ENCODE data around the gene LHB. TPM values are rescaled to one million over a fixed set of nuclear protein-coding genes. Genes with fewer than 3 reads are reported as not detected.
"Not testable (repeated sequence)": the region's sequence is repeated elsewhere in the genome, so short reads cannot be mapped to it uniquely, and the experiment has no call there.

LHB gene
- total and polyA plus RNA-seq, 8 donors, result 0.98 to 54.4 (median 5.0) TPM

DNA sequence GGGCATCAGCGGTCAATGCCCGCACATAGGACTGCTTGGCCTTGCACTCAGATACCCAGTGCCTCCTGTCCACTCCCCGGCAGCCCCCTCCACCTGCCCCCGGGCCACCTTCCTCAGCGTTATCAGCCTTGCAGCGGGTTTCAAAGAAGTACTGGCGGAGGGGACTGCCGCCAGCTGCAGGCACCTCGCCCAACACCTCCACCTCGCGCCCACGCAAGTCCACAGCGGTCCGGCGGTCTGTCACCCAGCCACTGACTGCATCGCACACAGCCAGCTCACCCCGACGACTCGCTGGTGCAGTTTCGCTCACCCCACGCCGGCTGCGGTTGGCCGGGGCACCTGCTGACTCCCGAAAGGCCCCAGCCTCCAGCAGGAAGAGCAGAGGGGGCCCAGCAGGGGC lies 44.6 kb upstream of the LHB start:
- H3K36me3 ChIP-seq, result no peaks in the 10 kb centered on the region
- TF ChIP-seq, protein P1, sequence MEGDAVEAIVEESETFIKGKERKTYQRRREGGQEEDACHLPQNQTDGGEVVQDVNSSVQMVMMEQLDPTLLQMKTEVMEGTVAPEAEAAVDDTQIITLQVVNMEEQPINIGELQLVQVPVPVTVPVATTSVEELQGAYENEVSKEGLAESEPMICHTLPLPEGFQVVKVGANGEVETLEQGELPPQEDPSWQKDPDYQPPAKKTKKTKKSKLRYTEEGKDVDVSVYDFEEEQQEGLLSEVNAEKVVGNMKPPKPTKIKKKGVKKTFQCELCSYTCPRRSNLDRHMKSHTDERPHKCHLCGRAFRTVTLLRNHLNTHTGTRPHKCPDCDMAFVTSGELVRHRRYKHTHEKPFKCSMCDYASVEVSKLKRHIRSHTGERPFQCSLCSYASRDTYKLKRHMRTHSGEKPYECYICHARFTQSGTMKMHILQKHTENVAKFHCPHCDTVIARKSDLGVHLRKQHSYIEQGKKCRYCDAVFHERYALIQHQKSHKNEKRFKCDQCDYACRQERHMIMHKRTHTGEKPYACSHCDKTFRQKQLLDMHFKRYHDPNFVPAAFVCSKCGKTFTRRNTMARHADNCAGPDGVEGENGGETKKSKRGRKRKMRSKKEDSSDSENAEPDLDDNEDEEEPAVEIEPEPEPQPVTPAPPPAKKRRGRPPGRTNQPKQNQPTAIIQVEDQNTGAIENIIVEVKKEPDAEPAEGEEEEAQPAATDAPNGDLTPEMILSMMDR (IDR thresholded peaks at IDR 0.05), result no peak
- no peak overlapping the region for H3K4me3 ChIP-seq
- no peak overlapping the region for H3K27ac ChIP-seq
- 59 to 77% methylated on average over 25 of the region's 25 CpGs for WGBS, 2 donors
- DNase-seq (peak in 1 of 6 donors; percentile 59), ATAC-seq (no peak), FAIRE-seq (no peak)
- H3K4me1 ChIP-seq, result peaks cover 0 to 5% (median 0%) of the 10 kb centered on the region in 3 donors
- H3K9me3 ChIP-seq, result no peaks in the 10 kb centered on the region
- no peaks in the 10 kb centered on the region for H3K27me3 ChIP-seq
- intact Hi-C loops (cut with DNase I), result no loop called here

DNA sequence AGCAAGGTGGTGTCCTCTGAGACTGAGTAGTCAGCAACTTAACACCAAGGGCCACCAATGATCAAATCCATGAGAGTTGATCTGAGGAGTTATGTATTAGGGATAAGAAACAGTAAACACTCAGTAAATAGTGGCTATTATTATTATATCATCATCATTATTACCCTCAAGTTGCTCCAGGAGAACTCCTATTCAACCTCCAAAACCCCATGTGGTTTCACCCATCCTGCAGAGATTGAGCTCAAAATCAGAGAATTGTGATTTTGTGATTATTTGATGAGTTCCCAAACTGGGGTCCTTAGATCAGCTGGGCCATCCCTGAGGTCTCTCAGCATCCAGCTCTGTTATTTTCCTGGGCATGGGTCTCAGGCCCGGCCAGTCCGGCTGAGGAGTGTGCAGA lies 44.1 kb upstream of the LHB start:
- FAIRE-seq (no peak), ATAC-seq (no peak), DNase-seq (no peak)
- no peaks in the 10 kb centered on the region for H3K27me3 ChIP-seq
- 92 to 94% methylated on average over 2 of the region's 2 CpGs for WGBS, 2 donors
- H3K9me3 ChIP-seq, result no peaks in the 10 kb centered on the region
- H3K36me3 ChIP-seq, result no peaks in the 10 kb centered on the region
- peaks cover 0 to 5% (median 0%) of the 10 kb centered on the region in 3 donors for H3K4me1 ChIP-seq
- intact Hi-C loops (cut with DNase I), result no loop called here
- no peak overlapping the region for H3K27ac ChIP-seq
- no peak overlapping the region for H3K4me3 ChIP-seq
- TF ChIP-seq, protein P1 (IDR thresholded peaks at IDR 0.05), result no peak

DNA sequence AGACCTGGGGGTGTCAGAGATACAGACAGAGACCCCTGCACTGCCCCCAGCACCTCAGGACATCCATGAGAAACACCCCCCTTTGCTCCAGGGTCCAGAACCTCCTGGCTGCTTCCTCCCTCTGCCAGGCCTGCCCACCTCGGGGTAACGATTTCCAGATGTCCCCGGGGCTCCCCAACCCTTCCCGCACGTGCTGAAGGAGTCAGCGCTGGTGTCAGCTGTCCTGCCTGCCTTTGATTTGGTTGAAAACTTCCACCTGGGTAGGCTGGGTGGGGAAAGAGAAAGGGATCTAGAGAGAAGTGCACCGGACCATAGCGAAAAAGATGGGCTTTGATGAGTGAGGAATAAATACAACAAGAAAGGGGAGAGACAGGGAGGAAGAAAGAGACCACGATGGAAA lies 42.2 kb upstream of the LHB start:
- ATAC-seq, result no peak
- Histone ChIP-seq H3K9me3 (no peaks in the 10 kb centered on the region), H3K4me1 (peaks cover 0 to 5% (median 0%) of the 10 kb centered on the region in 3 donors), H3K27me3 (no peaks in the 10 kb centered on the region), H3K4me3 (no peak overlapping the region), H3K27ac (no peak overlapping the region), H3K36me3 (no peaks in the 10 kb centered on the region)
- intact Hi-C loops (cut with DNase I), result no loop called here
- WGBS, 2 donors, result 72 to 79% methylated on average over 9 of the region's 9 CpGs
- DNase-seq, result no peak
- FAIRE-seq, result no peak
- TF ChIP-seq, protein P1 (IDR thresholded peaks at IDR 0.05), result no peak

DNA sequence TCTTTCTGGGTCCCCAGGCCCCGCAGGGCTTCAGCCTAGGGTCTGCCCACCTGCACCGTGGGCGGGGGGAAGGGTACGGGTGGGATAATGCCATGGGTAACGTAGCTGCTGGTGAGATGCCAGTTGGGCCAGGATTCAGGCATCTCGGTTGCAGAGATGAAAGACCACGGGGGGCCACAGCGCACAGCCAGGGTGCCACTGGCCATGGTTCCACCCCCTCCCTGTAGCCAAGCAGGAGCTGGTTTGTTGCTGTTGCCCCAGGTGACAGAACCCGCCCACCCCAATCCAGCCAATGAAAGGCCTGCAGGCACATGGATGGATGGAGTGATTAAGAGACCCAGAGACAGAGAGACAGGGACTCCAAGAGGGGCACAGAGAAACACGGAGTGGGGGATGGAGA lies 41.7 kb upstream of the LHB start:
- Histone ChIP-seq H3K27ac (no peak overlapping the region), H3K9me3 (no peaks in the 10 kb centered on the region), H3K27me3 (no peaks in the 10 kb centered on the region), H3K4me1 (peaks cover 0 to 5% (median 0%) of the 10 kb centered on the region in 3 donors), H3K4me3 (no peak overlapping the region), H3K36me3 (no peaks in the 10 kb centered on the region)
- no peak for FAIRE-seq
- no peak for ATAC-seq
- WGBS, 2 donors, result 42 to 43% methylated on average over 10 of the region's 10 CpGs
- TF ChIP-seq, protein P1 (IDR thresholded peaks at IDR 0.05), result no peak
- intact Hi-C loops (cut with DNase I), result no loop called here
- DNase-seq, result peak in 1 of 6 donors; percentile 47

DNA sequence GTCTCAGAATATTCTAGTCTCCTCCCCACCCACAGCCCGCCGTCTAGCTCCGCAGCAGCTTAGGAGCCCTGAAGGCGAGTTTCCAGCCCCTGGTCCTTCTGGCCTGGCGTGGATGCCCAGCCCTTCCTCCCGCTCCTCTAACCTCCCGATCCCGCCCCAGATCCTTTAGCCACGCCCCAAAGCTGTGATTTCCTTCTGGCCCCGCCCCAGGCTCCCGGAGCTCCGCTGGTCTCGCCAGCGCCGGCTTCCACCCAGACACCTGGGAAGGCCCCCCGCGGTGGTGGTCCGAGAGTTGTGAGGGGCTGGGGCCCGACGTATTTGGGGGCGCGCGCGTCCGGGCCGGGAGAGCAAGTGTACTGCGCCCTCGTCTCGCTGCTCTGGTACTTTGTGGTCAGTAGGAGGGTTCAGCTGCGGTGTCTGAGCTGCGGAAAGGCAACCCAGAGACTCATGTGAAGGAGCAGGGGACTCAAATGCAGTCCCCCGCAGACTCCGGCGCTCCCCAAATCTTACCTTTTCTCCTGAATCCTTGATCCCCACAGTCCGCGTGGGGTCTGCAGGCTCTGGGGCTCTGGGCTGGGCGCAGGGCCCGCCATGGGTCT lies 40.8 kb upstream of the LHB start, which contains the start of gene CGB7:
CGB7 (minus strand) TSS at position 114 of the 599 bp plus-strand sequence. CDS start 2,374 bp downstream, outside the sequence.
- DNase-seq (peak; percentile 64 to 89 (median 82)), ATAC-seq (peak; percentile 80 to 85 (median 85)), FAIRE-seq (no peak)
- no peaks in the 10 kb centered on the region for H3K9me3 ChIP-seq
- TF ChIP-seq, protein P1 (IDR thresholded peaks at IDR 0.05), result no peak
- 2 to 4% methylated on average over 32 to 38 of the region's 38 CpGs for WGBS, 2 donors
- no peaks in the 10 kb centered on the region for H3K27me3 ChIP-seq
- H3K4me3 ChIP-seq, result peak within 1 kb of the TSS in 3 of 4 donors; percentile 26 to 67 (median 47)
- peaks cover 0 to 5% (median 0%) of the 10 kb centered on the region in 3 donors for H3K4me1 ChIP-seq
- no peak within 1 kb of the TSS for H3K27ac ChIP-seq
- intact Hi-C loops (cut with DNase I), result no loop called here
- no peaks in the 10 kb centered on the region for H3K36me3 ChIP-seq

DNA sequence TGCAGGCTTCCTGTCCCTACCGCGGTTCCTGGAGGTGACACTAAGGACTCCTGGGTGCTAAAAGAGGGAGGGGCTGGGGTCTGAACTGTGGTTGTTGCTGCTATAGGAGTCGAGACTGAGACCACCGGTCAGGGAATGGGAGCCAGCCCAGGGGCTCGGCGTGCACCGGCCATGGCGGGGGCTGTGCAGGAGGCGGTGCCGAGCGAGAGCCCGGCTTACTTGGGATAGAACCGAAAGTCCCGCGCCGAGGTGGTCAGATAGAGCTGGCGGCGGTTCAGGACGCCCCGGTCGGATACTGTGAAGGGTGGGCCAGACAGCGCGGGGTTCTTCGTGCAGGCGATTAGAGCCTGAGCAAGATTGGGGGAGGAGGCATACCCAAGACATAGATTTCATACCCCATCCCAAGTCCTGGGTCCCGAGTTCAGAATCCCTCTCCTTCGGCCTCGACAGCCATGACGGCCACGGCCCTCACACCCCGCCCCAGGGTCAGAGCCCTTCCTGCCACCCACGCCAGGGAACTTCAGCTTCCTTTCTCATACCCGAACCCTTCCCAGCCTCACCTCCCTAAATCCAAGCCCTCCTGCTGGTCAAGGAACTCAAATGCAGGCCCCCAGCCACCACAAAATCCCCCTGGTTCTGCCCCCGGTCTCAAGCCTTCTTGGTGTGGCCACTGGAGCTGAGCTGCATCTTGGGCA lies 40.2 kb upstream of the LHB start:
- intact Hi-C loops (cut with DNase I); H3K27me3 ChIP-seq; H3K4me1 ChIP-seq; H3K9me3 ChIP-seq; FAIRE-seq; H3K36me3 ChIP-seq; H3K27ac ChIP-seq: not testable (repeated sequence)
- peak overlapping the region in 3 of 4 donors; percentile 26 to 67 (median 47) for H3K4me3 ChIP-seq
- ATAC-seq (peak; percentile 11 to 44 (median 28)), DNase-seq (peak in 1 of 6 donors; percentile 47)
- WGBS, 2 donors, result 6 to 8% methylated on average over 33 to 34 of the region's 34 CpGs
